ENCODE measurements around the gene ZNF324.
A peak's percentile ranks its signal among the peaks of the same experiment; 100 is the strongest.

Gene ZNF324

DNA sequence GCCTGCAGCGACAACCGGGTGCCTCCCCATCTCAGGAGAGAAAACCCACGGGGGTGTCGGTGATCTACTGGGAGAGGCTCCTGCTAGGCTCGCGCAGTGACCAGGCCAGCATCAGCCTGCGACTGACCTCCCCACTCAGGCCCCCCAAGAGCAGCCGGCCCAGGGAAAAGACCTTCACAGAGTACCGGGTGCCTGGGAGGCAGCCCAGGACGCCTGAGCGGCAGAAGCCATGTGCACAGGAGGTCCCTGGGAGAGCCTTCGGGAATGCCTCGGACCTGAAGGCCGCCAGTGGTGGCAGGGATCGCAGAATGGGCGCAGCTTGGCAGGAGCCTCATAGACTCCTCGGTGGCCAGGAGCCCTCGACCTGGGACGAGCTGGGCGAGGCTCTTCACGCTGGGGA is 11.6 kb upstream of the ZNF324 start:
- TF ChIP-seq, protein P1, sequence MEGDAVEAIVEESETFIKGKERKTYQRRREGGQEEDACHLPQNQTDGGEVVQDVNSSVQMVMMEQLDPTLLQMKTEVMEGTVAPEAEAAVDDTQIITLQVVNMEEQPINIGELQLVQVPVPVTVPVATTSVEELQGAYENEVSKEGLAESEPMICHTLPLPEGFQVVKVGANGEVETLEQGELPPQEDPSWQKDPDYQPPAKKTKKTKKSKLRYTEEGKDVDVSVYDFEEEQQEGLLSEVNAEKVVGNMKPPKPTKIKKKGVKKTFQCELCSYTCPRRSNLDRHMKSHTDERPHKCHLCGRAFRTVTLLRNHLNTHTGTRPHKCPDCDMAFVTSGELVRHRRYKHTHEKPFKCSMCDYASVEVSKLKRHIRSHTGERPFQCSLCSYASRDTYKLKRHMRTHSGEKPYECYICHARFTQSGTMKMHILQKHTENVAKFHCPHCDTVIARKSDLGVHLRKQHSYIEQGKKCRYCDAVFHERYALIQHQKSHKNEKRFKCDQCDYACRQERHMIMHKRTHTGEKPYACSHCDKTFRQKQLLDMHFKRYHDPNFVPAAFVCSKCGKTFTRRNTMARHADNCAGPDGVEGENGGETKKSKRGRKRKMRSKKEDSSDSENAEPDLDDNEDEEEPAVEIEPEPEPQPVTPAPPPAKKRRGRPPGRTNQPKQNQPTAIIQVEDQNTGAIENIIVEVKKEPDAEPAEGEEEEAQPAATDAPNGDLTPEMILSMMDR (IDR thresholded peaks at IDR 0.05), result no peak
- H3K36me3 ChIP-seq, result peaks cover 10 to 54% (median 36%) of the 10 kb centered on the region in 3 donors
- H3K9me3 ChIP-seq, result no peaks in the 10 kb centered on the region
- H3K27me3 ChIP-seq, result no peaks in the 10 kb centered on the region
- no peak overlapping the region for H3K27ac ChIP-seq
- peaks cover 0 to 14% (median 5%) of the 10 kb centered on the region in 4 donors for H3K4me1 ChIP-seq
- intact Hi-C loops (cut with DNase I; ENCODE audit: low total_unique reads), result no loop called here
- H3K4me3 ChIP-seq, result no peak overlapping the region
- DNase-seq, result no peak

DNA sequence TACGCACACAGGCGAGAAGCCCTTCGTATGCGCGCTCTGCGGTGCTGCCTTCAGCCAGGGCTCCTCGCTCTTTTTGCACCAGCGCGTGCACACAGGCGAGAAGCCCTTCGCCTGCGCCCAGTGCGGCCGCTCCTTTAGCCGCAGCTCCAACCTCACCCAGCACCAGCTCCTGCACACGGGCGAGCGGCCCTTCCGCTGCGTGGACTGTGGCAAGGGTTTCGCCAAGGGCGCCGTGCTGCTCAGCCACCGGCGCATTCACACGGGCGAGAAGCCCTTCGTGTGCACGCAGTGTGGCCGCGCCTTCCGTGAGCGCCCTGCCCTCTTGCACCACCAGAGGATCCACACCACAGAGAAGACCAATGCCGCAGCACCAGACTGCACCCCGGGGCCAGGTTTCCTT is 10.8 kb upstream of the ZNF324 start:
- H3K27me3 ChIP-seq, result no peaks in the 10 kb centered on the region
- intact Hi-C loops (cut with DNase I; ENCODE audit: low total_unique reads), result no loop called here
- TF ChIP-seq, protein P1 (IDR thresholded peaks at IDR 0.05), result no peak
- DNase-seq, result no peak
- no peak overlapping the region for H3K4me3 ChIP-seq
- H3K27ac ChIP-seq, result no peak overlapping the region
- H3K9me3 ChIP-seq, result no peaks in the 10 kb centered on the region
- peaks cover 0 to 11% (median 2%) of the 10 kb centered on the region in 4 donors for H3K4me1 ChIP-seq
- H3K36me3 ChIP-seq, result peaks cover 10 to 54% (median 36%) of the 10 kb centered on the region in 3 donors

DNA sequence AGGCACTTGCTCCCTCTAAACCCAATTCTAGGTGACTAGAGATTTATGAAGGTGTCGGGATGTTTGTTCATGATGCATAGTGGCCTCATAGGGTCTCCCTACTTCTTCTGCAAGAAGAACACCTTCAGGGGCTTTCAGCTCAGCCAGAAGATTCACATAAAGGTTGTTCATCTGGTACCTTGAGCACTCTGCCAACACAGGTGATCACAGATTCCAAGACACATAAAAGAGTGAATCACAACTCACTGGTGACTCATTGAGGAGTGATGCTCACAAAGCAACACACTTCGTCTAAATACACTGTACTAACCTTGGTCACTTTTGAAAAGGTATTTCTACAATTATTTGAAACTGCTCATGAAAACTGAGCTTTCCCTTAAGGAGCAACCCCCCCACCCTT is 6.8 kb upstream of the ZNF324 start:
- TF ChIP-seq, protein P1 (IDR thresholded peaks at IDR 0.05), result no peak
- DNase-seq, result no peak
- Histone ChIP-seq H3K4me3 (no peak overlapping the region), H3K27me3 (no peaks in the 10 kb centered on the region), H3K9me3 (no peaks in the 10 kb centered on the region), H3K27ac (no peak overlapping the region), H3K4me1 (no peaks in the 10 kb centered on the region), H3K36me3 (peaks cover 10 to 39% (median 25%) of the 10 kb centered on the region in 3 donors)
- intact Hi-C loops (cut with DNase I; ENCODE audit: low total_unique reads), result no loop called here

DNA sequence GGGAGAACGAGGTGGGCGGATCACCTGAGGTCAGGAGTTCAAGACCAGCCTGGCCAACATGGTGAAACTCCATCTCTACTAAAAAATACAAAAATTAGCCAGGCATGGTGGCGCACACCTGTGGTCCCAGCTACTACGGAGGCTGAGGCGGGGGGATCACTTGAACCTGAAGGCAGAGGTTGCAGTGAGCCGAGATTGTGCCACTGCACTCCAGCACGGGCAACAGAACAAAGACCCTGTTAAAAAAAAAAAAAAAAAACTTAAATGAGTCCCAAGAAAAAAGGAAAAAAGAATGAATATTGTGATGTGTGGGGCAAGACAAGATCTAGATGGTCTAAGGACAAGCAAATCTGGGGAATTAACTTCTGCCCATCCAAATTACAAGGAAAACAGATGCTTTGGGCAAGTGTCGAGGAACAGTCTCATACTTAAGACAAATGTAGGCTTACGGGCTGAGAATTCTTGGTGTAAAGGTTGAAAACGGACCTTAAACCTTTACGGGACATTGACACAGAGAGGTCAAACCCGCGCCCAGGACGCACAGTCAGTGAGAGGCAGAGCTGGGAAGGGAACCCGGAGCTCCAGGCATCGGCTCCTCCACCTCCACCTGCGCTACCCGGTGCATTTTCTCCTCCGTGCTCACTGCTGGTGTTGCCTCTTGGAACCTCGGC is 656 bp upstream of the ZNF324 start:
- H3K27me3 ChIP-seq, result no peaks in the 10 kb centered on the region
- intact Hi-C loops (cut with DNase I; ENCODE audit: low total_unique reads), result no loop called here

DNA sequence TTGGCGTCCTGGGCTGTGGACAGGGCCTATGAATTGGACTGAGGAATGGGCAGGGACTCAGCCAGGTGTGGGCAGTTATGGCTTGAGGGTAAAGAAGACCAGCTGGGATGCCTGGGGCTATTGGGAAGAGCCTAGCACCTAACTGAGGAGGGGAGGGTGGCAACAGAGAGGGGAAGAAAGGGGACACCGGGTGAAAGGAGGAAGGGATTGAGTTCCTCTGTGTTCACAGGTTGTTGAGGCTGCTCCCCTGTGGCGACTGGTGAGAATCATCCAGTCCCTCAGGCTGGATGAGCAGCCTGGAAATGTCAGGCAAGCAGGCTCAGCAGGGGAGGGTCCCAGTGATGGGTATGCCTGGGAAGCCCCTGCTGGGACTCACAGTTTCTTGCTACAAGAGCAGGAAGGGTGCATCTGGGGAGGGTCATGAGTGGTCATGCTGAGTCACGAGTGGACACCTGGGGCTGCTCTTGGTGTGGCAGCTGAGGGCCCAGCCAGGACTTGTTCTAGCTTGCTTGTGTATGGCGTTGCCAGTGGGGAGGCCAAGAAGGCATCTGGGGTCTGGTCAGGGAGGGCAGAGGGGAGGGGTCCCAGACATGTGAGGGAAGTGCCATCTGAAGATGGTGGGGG is 1.4 kb downstream of the ZNF324 start:
- DNase-seq, result no peak
- peak overlapping the region; percentile 75 to 92 for H3K4me3 ChIP-seq

More for the DNA sequence above, 656 bp upstream of the ZNF324 start:
- TF ChIP-seq, protein P1 (IDR thresholded peaks at IDR 0.05), result no peak
- Histone ChIP-seq H3K36me3 (peaks cover 0 to 22% (median 20%) of the 10 kb centered on the region in 3 donors), H3K4me1 (peaks cover 0 to 25% (median 16%) of the 10 kb centered on the region in 4 donors), H3K4me3 (peak overlapping the region; percentile 75 to 92), H3K27ac (peak overlapping the region in 1 of 2 donors; percentile 79), H3K9me3 (no peaks in the 10 kb centered on the region)
- DNase-seq, result no peak

More for the DNA sequence above, 1.4 kb downstream of the ZNF324 start:
- no peaks in the 10 kb centered on the region for H3K27me3 ChIP-seq
- TF ChIP-seq, protein P1 (IDR thresholded peaks at IDR 0.05), result no peak
- peaks cover 0 to 25% (median 16%) of the 10 kb centered on the region in 4 donors for H3K4me1 ChIP-seq
- no peaks in the 10 kb centered on the region for H3K9me3 ChIP-seq
- intact Hi-C loops (cut with DNase I; ENCODE audit: low total_unique reads), result no loop called here
- peaks cover 10 to 43% (median 35%) of the 10 kb centered on the region in 3 donors for H3K36me3 ChIP-seq
- H3K27ac ChIP-seq, result no peak overlapping the region
